Erythroblast (primary cell): Measurements from ENCODE around the gene CA5B.

Experiments used
- GATA1 ChIP-seq: IDR thresholded peaks from 2 replicates; pipeline ENCODE4 v1.6.1; 2011; ENCODE audit warnings: low read depth, mild to moderate bottlenecking, control low read depth, low read length, moderate library complexity
- POLR2A ChIP-seq: IDR thresholded peaks from 2 replicates; pipeline ENCODE4 v1.6.1; 2011; ENCODE audit warnings: mild to moderate bottlenecking, low read length

GRCh38 chrX:15790769-15791290 lies 52.8 kb downstream of the CA5B start:
- TF ChIP-seq POLR2A (no peak), GATA1 (no peak)
